ENCODE data around the gene SRSF6.

DNA sequence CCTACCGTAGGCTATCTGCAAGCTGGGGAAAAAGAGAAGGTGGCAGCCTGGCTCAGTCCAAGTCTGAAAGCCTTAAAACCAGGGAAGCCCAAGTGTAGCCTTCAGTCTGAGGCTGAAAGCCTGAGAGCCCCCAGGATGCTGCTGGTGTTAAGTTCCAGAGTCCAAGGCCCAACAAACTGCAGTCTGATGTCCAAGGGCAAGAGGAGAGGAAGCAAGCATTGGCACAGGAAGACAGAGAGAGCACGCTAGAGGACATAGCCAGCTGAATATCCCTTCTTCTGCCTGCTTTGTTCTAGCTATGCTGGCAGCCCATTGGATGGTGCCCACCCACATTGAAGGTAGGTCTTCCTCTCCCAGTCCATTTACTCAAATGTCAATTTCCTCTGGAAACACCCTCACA lies 37.7 kb downstream of the SRSF6 start:
- TF ChIP-seq, protein P1, sequence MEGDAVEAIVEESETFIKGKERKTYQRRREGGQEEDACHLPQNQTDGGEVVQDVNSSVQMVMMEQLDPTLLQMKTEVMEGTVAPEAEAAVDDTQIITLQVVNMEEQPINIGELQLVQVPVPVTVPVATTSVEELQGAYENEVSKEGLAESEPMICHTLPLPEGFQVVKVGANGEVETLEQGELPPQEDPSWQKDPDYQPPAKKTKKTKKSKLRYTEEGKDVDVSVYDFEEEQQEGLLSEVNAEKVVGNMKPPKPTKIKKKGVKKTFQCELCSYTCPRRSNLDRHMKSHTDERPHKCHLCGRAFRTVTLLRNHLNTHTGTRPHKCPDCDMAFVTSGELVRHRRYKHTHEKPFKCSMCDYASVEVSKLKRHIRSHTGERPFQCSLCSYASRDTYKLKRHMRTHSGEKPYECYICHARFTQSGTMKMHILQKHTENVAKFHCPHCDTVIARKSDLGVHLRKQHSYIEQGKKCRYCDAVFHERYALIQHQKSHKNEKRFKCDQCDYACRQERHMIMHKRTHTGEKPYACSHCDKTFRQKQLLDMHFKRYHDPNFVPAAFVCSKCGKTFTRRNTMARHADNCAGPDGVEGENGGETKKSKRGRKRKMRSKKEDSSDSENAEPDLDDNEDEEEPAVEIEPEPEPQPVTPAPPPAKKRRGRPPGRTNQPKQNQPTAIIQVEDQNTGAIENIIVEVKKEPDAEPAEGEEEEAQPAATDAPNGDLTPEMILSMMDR (IDR thresholded peaks at IDR 0.05 in 4 of 5, conservative IDR thresholded peaks at IDR 0.05 in 1 of 5), result no peak
- no peak for TF ChIP-seq POLR2A (IDR thresholded peaks at IDR 0.05)
